ENCODE measurements around the gene EYA4.

DNA sequence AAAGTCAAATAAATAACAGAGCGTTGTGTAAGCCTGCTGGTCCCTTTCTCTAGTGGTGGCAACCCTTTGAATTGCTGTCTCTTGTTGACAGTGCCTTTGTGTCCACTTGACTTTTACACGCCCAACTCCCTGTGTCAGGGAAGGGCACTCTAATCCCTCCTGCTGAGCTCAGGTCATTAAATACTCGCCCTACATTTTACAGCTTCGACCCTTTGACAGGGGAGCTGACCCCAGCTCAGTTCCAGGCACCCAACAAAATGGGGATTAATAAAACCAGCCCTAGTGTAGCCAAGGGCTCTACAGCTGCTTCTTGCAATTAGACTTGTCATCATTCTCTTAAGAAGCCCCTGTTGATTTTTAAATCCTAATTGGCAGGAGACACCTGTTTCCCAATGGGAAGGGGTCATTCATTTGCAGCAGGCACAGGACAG lies 308.2 kb downstream of the EYA4 start:
- TF ChIP-seq ATF2 (tag by site-specific recombination; IDR thresholded peaks at IDR 0.05; ENCODE audit: low read depth): no peak
- no peak for TF ChIP-seq CTCF (tag by site-specific recombination; IDR thresholded peaks at IDR 0.05)
- no peak for TF ChIP-seq ZNF623 (tag by site-specific recombination; IDR thresholded peaks at IDR 0.05)
- no peak for TF ChIP-seq ZNF292 (tag by site-specific recombination; IDR thresholded peaks at IDR 0.05; ENCODE audit: borderline replicate concordance, low read depth)
